Endothelial cell of umbilical vein (primary cell): ENCODE measurements around the gene ZAR1L. TPM values are rescaled to one million over a fixed set of nuclear protein-coding genes. Genes with fewer than 3 reads are reported as not detected.
A peak's percentile ranks its signal among the peaks of the same experiment; 100 is the strongest.

ENCODE experiments used
- BruUV-seq: library from RNA; stranded (reverse); fragments of 400-500 nt; replicated peaks from 2 replicates; lab custom pipeline; 2021; lab: Mats Ljungman, UMichigan
- CTCF ChIA-PET: fragments of 300-600, 350-600 bp; sonication (Branson Sonifier 250); formaldehyde crosslinking; loops from one replicate; lab custom pipeline; 2021; ENCODE audit warnings: antibody characterized with exemption, inconsistent platforms; lab: Charles Lee
- POLR2A ChIA-PET: fragments of 300-600, 350-600 bp; sonication (Branson Sonifier 250); formaldehyde crosslinking; loops from one replicate; lab custom pipeline; 2021; ENCODE audit warnings: antibody characterized with exemption, inconsistent platforms; lab: Charles Lee
- DNase-seq: peaks from one replicate; pipeline ENCODE4 v3.0.0-alpha.2; 2011; ENCODE audit warnings: low read depth, low spot score
- FAIRE-seq: peaks from 2 replicates; lab custom pipeline; 2011; peaks lifted over from hg19 to GRCh38; lab: Jason Lieb, UNC
- H2AFZ ChIP-seq: 2 replicates; pipeline ENCODE4 v1.6.0; 2012; ENCODE audit warnings: low read depth, low read length, control low read depth, inconsistent platforms
- H3K27ac ChIP-seq: 2 replicates; pipeline ENCODE4 v1.5.1; 2011; ENCODE audit warnings: low read depth, mild to moderate bottlenecking, control low read depth, low read length, moderate library complexity; ENCODE audit not compliant: insufficient read depth
- H3K27me3 ChIP-seq, 2 experiments: 2 replicates each; pipeline versions ENCODE4 v1.6.0 to v1.6.1; 2011; ENCODE audit warnings: low read length in 2 of 2, mixed read lengths in 1 of 2; ENCODE audit not compliant: control insufficient read depth in 2 of 2, insufficient read depth in 2 of 2
- H3K36me3 ChIP-seq, 2 experiments: 2 replicates in 1 of 2; 3 replicates in 1 of 2; pipeline ENCODE4 v1.5.1; 2011; ENCODE audit warnings: low read length in 2 of 2, mild to moderate bottlenecking in 1 of 2, moderate library complexity in 1 of 2; ENCODE audit not compliant: control insufficient read depth in 2 of 2, insufficient read depth in 2 of 2; ENCODE audit errors: extremely low read depth in 1 of 2
- H3K4me1 ChIP-seq: 3 replicates; pipeline ENCODE4 v1.5.1; 2011; ENCODE audit warnings: mild to moderate bottlenecking, low read length; ENCODE audit not compliant: control insufficient read depth, insufficient read depth; ENCODE audit errors: extremely low read depth
- H3K4me2 ChIP-seq: 2 replicates; pipeline ENCODE4 v1.6.1; 2011; ENCODE audit warnings: low read length, control low read depth, mixed read lengths; ENCODE audit not compliant: insufficient read depth
- H3K4me3 ChIP-seq, 3 experiments: fragments of 200-600 bp in 1 of 3; sonication (generic), shearing (Covaris generic) in 1 of 3; replicated peaks in 1 of 3; 2 replicates each; pipeline ENCODE4 v1.5.1; 2011 to 2016; ENCODE audit warnings: control low read depth in 3 of 3, low read length in 3 of 3, mild to moderate bottlenecking in 2 of 3, inconsistent platforms in 1 of 3, low read depth in 1 of 3, moderate library complexity in 1 of 3; ENCODE audit not compliant: insufficient read depth in 1 of 3
- H3K79me2 ChIP-seq: 2 replicates; pipeline ENCODE4 v1.6.0; 2012; ENCODE audit warnings: low read length, inconsistent platforms; ENCODE audit not compliant: control insufficient read depth, insufficient read depth
- H3K9ac ChIP-seq: replicated peaks from 2 replicates; pipeline ENCODE3; 2011; ENCODE audit warnings: low read length, control low read depth; ENCODE audit not compliant: insufficient read depth; ENCODE audit errors: extremely low read depth
- H3K9me1 ChIP-seq: replicated peaks from 3 replicates; pipeline ENCODE4 v1.6.0; 2011; ENCODE audit warnings: mild to moderate bottlenecking, low read length; ENCODE audit not compliant: control insufficient read depth, insufficient read depth; ENCODE audit errors: extremely low read depth
- H3K9me3 ChIP-seq: replicated peaks from 2 replicates; pipeline ENCODE4 v1.5.1; 2012; ENCODE audit warnings: low read length, inconsistent platforms; ENCODE audit not compliant: control insufficient read depth, insufficient read depth
- H4K20me1 ChIP-seq: replicated peaks from 2 replicates; pipeline ENCODE3; 2011; ENCODE audit warnings: mild to moderate bottlenecking, low read length; ENCODE audit not compliant: control insufficient read depth, insufficient read depth; ENCODE audit errors: extremely low read depth
- FOS ChIP-seq: IDR thresholded peaks from 2 replicates; pipeline ENCODE4 v1.6.1; 2011; ENCODE audit warnings: mild to moderate bottlenecking, low read length, moderate library complexity, borderline replicate concordance; ENCODE audit not compliant: insufficient read depth
- GATA2 ChIP-seq: IDR thresholded peaks from 2 replicates; pipeline ENCODE4 v1.7.0; 2011; ENCODE audit warnings: low read depth, mild to moderate bottlenecking, moderate library complexity, mixed read lengths, low read length; ENCODE audit not compliant: insufficient read length, insufficient read depth
- POLR2AphosphoS5 ChIP-seq: IDR thresholded peaks from 2 replicates; pipeline ENCODE4 v1.6.1; 2012; ENCODE audit warnings: low read depth, mild to moderate bottlenecking, control low read depth, low read length, moderate library complexity; ENCODE audit not compliant: insufficient read depth
- dilution Hi-C: fragments of 300-500 bp; cut with MboI; formaldehyde crosslinking; loops from one replicate; pipeline ENCODE4 v1.15.0; 2019; ENCODE audit warnings: low sequenced_read_pairs; ENCODE audit not compliant: extremely low pct_ligation_motif_present
- intact Hi-C: fragments of 100-400 bp; cut with micrococcal nuclease; formaldehyde crosslinking; loops from one replicate; pipeline ENCODE4 v1.10.0; 2022
- polyA plus RNA-seq, 4 experiments: library from polyadenylated mRNA; depleted of rRNA in 3 of 4; stranded (reverse) in 3 of 4; unstranded in 1 of 4; fragments of >200 nt; gene quantifications; 2 replicates each; pipeline versions ENCODE4 v1.2.1 to v1.2.3, GENCODE V29; 2011 to 2012; ENCODE audit warnings: missing spikeins in 1 of 4
- total RNA-seq: library from RNA; stranded (reverse); gene quantifications from 2 replicates; pipeline ENCODE4 v1.2.3, GENCODE V29; 2021
- TF ChIP-seq, protein P1 (sequence below): IDR thresholded peaks from 2 replicates; pipeline ENCODE4 v1.6.1; 2011; ENCODE audit not compliant: insufficient read depth, insufficient read length

The ZAR1L gene
- total and polyA plus RNA-seq, 2 donors (not counting 3 experiments of a cell fraction or from before 2014, with no cell fraction given) = not detected

DNA sequence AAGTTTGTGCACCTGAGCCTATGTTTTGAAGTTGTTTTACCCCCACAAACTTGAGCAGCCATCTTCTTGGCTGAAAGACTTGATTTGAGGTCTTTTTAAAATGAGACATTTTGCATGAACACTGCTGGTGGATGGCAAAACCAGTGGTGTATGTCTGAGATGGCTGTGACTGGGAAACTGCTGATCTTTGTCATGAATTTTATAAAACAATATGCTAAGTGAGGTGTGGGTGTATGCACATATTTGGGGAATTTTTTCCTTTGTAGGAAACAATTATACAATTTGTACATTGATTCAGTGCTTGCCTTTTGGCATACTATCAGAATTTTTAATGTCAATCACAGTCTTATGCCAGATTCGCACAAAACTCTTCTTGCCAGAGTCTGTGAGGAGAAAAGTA, 52.5 kb downstream of the ZAR1L start:
- ChIA-PET POLR2A (no interaction called here), CTCF (interaction anchor here (0.8 to 3.8 kb wide), 3 partner anchors 16 to 25 kb away, joined by 3 to 31 read pairs (median 15); no protein-coding TSS in a partner anchor)
- dilution Hi-C loops (no loop called here), intact Hi-C loops (no loop called here)
- no peaks in the 10 kb centered on the region for H3K9me3 ChIP-seq
- no peaks in the 10 kb centered on the region for H3K9me1 ChIP-seq
- no TSS peak for BruUV-seq
- peak overlapping the region; percentile 93 for H3K4me2 ChIP-seq
- peaks cover 78% of the 10 kb centered on the region for H3K4me1 ChIP-seq
- H3K27me3 ChIP-seq = no peaks in the 10 kb centered on the region
- peak overlapping the region; percentile 36 to 75 (median 43) for H3K4me3 ChIP-seq
- TF ChIP-seq GATA2 (no peak), POLR2AphosphoS5 (no peak)
- H3K27ac ChIP-seq = peak overlapping the region; percentile 86
- peaks cover 0 to 12% of the 10 kb centered on the region in 2 experiments for H3K36me3 ChIP-seq
- DNase-seq (peak; percentile 35), FAIRE-seq (no peak)
- peaks cover 25% of the 10 kb centered on the region for H3K79me2 ChIP-seq
- no peaks in the 10 kb centered on the region for H4K20me1 ChIP-seq
- peak overlapping the region; percentile 86 for H3K9ac ChIP-seq
- no peak overlapping the region for H2AFZ ChIP-seq

DNA sequence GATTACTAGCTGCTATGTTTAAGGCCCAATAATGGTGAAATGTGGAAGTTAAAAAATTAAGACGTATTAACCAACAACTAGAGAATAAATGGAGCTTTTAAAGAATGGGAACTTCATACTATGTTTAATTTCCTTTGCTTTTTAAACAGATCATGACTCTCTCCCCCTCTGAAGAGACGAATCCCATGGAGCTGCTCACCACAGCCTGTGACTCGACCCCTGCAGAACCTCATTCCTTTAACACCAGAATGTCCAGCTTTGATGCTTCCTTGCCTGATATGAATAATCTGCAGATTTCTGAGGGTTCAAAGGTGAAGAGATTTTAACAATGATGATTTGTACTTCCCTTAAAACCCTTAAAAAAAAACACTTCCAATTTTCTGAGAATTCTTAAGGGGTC, 53.0 kb downstream of the ZAR1L start:
- H3K79me2 ChIP-seq = peaks cover 22% of the 10 kb centered on the region
- no peaks in the 10 kb centered on the region for H3K27me3 ChIP-seq
- TF ChIP-seq POLR2AphosphoS5 (no peak), FOS (no peak)
- TF ChIP-seq, protein P1, sequence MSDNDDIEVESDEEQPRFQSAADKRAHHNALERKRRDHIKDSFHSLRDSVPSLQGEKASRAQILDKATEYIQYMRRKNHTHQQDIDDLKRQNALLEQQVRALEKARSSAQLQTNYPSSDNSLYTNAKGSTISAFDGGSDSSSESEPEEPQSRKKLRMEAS = no peak
- H3K4me1 ChIP-seq = peaks cover 74% of the 10 kb centered on the region
- peak overlapping the region; percentile 86 for H3K9ac ChIP-seq
- H2AFZ ChIP-seq = no peak overlapping the region
- peak overlapping the region; percentile 93 for H3K4me2 ChIP-seq
- H4K20me1 ChIP-seq = no peaks in the 10 kb centered on the region
- peak overlapping the region; percentile 36 to 75 (median 43) for H3K4me3 ChIP-seq
- no peak for FAIRE-seq
- BruUV-seq = no TSS peak
- H3K36me3 ChIP-seq = peaks cover 0 to 10% of the 10 kb centered on the region in 2 experiments
- H3K9me3 ChIP-seq = no peaks in the 10 kb centered on the region
- ChIA-PET CTCF (interaction anchor here (0.8 to 3.8 kb wide), 2 partner anchors 16 to 26 kb away, joined by 3 to 31 read pairs; no protein-coding TSS in a partner anchor), POLR2A (no interaction called here)
- H3K27ac ChIP-seq = peak overlapping the region; percentile 86
- no peak for DNase-seq
- intact Hi-C loops = no loop called here
- H3K9me1 ChIP-seq = no peaks in the 10 kb centered on the region
- dilution Hi-C loops = no loop called here
